Measurements from ENCODE around the gene SPATA21. TPM values are rescaled to one million over a fixed set of nuclear protein-coding genes. Genes with fewer than 3 reads are reported as not detected.

The SPATA21 gene
- total RNA-seq, 1 donor from 2014 or later: not detected

DNA sequence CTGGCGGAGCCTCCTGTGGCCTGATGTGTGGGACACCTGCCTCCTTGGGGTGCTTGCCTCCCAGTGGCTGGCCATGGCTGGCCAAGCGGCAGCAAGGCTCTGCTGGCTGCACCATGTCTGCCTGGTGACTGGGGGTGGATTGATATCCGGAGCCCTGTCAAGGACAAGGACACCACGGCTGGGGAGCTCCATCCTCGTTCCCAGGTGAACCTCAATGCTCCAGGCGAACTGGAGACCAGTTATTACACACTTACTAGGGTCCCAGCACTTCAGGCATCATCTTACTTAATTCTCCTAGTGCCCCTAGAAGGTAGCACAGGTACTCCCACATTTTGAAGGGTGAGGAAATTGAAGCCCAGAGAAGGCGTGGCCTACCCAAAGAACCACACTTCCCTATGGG is 15.2 kb downstream of the SPATA21 start:
- Mint-ChIP-seq H3K36me3 (ENCODE audit: low read depth) (no peaks in the 10 kb centered on the region), H3K4me3 (no peak overlapping the region), H3K4me1 (peaks cover 6% of the 10 kb centered on the region), H3K9me3 (no peaks in the 10 kb centered on the region), H3K27me3 (ENCODE audit: low read depth) (peaks cover 14% of the 10 kb centered on the region), H3K27ac (ENCODE audit: unreplicated experiment) (no peak overlapping the region)
- TF ChIP-seq, protein P1, sequence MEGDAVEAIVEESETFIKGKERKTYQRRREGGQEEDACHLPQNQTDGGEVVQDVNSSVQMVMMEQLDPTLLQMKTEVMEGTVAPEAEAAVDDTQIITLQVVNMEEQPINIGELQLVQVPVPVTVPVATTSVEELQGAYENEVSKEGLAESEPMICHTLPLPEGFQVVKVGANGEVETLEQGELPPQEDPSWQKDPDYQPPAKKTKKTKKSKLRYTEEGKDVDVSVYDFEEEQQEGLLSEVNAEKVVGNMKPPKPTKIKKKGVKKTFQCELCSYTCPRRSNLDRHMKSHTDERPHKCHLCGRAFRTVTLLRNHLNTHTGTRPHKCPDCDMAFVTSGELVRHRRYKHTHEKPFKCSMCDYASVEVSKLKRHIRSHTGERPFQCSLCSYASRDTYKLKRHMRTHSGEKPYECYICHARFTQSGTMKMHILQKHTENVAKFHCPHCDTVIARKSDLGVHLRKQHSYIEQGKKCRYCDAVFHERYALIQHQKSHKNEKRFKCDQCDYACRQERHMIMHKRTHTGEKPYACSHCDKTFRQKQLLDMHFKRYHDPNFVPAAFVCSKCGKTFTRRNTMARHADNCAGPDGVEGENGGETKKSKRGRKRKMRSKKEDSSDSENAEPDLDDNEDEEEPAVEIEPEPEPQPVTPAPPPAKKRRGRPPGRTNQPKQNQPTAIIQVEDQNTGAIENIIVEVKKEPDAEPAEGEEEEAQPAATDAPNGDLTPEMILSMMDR (conservative IDR thresholded peaks at IDR 0.05): no peak
- no peak for DNase-seq (ENCODE audit: low read depth, low spot score)

DNA sequence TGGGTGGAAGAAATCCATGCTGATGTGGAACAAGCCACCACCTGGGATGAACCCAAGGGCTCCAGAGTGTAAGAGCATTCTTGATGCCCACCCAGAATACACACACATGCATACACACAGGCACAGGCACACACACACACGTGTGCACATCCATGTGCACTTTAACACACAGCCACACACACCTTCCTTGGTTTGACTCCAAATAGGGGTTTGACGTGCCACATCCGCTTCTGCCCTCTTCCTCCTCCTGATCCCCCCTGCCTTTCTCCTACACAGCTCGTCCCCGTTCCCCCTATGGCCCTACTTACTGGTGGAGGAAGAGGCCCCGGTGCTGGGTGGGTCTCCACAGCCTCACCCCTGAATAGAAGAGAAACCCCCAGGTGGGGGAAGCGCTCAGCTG is 16.0 kb downstream of the SPATA21 start:
- Mint-ChIP-seq H3K4me1 (peaks cover 6% of the 10 kb centered on the region), H3K4me3 (no peak overlapping the region), H3K27ac (ENCODE audit: unreplicated experiment) (no peak overlapping the region), H3K27me3 (ENCODE audit: low read depth) (peaks cover 14% of the 10 kb centered on the region), H3K9me3 (no peaks in the 10 kb centered on the region), H3K36me3 (ENCODE audit: low read depth) (no peaks in the 10 kb centered on the region)
- DNase-seq (ENCODE audit: low read depth, low spot score): no peak
- TF ChIP-seq, protein P1 (conservative IDR thresholded peaks at IDR 0.05): no peak

DNA sequence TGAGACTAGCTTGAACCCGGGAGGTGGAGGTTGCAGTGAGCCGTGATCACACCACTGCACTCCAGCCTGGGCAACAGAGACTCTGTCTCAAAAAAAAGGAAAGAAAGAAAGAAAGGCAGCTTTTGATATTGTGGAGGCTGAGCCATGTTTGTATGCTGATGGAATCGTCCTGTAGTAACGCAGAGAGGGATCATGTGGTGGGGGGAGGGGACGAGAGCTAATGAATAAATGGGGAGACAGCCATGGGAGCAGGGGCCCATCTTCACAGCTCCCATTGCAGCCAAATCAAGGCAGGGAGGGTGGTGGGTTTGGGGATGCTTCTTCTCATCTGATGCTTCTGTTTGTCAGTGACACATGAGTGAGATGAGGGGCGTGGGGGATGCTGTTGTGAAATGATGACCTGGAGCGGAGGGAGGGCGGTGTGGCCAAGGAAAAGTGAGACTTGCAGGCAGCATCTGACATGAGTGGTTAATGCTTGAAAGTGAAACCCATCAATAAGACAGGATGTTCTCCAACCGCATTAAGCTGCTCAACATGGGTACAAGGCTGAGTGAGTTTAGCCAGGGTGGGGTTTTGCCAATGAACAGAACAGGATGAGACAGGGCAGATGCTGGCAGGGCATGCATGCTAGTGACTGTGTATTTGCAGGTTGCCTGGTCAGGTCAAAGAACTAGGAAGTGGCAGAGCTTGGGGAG is 16.7 kb downstream of the SPATA21 start:
- no peak overlapping the region for H3K27ac Mint-ChIP-seq (ENCODE audit: unreplicated experiment)
- DNase-seq (ENCODE audit: low read depth, low spot score): no peak
- TF ChIP-seq, protein P1 (conservative IDR thresholded peaks at IDR 0.05): no peak
- H3K36me3 Mint-ChIP-seq (ENCODE audit: low read depth): no peaks in the 10 kb centered on the region
- H3K4me3 Mint-ChIP-seq: no peak overlapping the region
- no peaks in the 10 kb centered on the region for H3K9me3 Mint-ChIP-seq
- H3K27me3 Mint-ChIP-seq (ENCODE audit: low read depth): peaks cover 14% of the 10 kb centered on the region
- H3K4me1 Mint-ChIP-seq: peaks cover 6% of the 10 kb centered on the region

DNA sequence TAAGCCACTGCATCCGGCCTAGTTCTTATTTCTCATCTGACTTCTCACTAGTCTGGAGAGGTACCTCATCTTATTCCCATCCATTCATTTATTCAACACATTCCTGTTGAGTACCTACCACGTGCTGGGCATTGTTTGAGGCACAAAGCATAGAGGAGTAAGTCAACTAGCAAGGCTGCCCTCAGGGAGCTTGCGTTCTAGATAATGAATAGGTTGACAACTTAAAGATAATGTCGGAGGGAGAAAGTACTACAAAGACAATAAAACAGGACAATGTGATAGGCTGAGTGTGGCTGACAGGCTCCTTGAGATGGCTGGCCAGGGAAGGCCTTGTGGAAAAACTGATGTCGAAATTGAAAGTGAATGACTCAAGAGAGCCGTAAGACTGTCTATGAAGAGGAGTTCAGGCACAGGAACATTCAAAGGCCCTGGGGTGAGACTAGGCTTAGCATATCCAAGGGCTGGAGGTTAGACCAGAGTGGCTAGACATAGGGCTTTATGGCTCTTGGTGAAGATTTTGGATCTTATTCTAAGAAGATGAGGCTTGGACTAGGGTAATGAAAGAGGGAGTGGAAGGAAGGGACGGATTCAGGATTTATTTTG is 18.3 kb downstream of the SPATA21 start:
- Mint-ChIP-seq H3K4me3 (no peak overlapping the region), H3K4me1 (peaks cover 6% of the 10 kb centered on the region), H3K27me3 (ENCODE audit: low read depth) (peaks cover 14% of the 10 kb centered on the region), H3K36me3 (ENCODE audit: low read depth) (no peaks in the 10 kb centered on the region), H3K9me3 (no peaks in the 10 kb centered on the region), H3K27ac (ENCODE audit: unreplicated experiment) (no peak overlapping the region)
- TF ChIP-seq, protein P1 (conservative IDR thresholded peaks at IDR 0.05): no peak
- no peak for DNase-seq (ENCODE audit: low read depth, low spot score)

DNA sequence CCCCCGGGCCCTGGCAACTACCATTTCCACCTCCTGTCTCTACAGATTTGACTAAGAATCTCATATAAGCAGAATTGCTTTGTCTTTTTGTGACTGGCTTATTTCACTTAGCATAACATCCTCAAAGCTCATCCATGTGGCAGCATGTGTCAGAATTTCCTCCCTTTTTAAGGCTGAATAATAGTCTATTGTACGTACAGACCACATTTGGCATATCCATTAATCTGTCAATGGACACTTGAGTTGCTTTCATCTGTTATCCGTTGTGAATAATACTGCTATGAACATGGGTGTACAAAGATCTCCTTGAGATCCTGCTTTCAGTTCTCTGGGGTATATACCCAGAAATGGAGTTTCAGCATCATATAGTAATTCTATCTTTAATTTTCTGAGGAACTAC is 24.0 kb downstream of the SPATA21 start:
- H3K36me3 Mint-ChIP-seq (ENCODE audit: low read depth): no peaks in the 10 kb centered on the region
- DNase-seq (ENCODE audit: low read depth, low spot score): no peak
- TF ChIP-seq, protein P1 (conservative IDR thresholded peaks at IDR 0.05): no peak
- no peak overlapping the region for H3K4me3 Mint-ChIP-seq
- H3K9me3 Mint-ChIP-seq: peaks cover 3% of the 10 kb centered on the region
- H3K4me1 Mint-ChIP-seq: peaks cover 6% of the 10 kb centered on the region
- no peaks in the 10 kb centered on the region for H3K27me3 Mint-ChIP-seq (ENCODE audit: low read depth)
- H3K27ac Mint-ChIP-seq (ENCODE audit: unreplicated experiment): no peak overlapping the region
